Measurements from ENCODE around the gene MAEA. TPM values are rescaled to one million over a fixed set of nuclear protein-coding genes. Genes with fewer than 3 reads are reported as not detected.
"Not testable (repeated sequence)": the region's sequence is repeated elsewhere in the genome, so short reads cannot be mapped to it uniquely, and the experiment has no call there.

The MAEA gene
- polyA plus RNA-seq, 10 donors = 27.1 to 44.9 (median 35.5) TPM

GRCh38 chr4:1363513-1363912, 73.8 kb downstream of the MAEA start:
- DNase-seq = no peak

- no peak for DNase-seq
Measured at GRCh38 chr4:1364217-1364616, 74.5 kb downstream of the MAEA start.

GRCh38 chr4:1364748-1365147, 75.1 kb downstream of the MAEA start:
- no peak for DNase-seq

GRCh38 chr4:1365271-1366178, 75.8 kb downstream of the MAEA start:
- no peak for DNase-seq

- DNase-seq = no peak
Measured at GRCh38 chr4:1366371-1367229, 76.9 kb downstream of the MAEA start.

GRCh38 chr4:1367230-1367935, 77.7 kb downstream of the MAEA start:
- DNase-seq = no peak

- DNase-seq = no peak
Measured at GRCh38 chr4:1367936-1368289, 78.2 kb downstream of the MAEA start.

GRCh38 chr4:1368421-1369090, 78.9 kb downstream of the MAEA start:
- no peak for DNase-seq

- no peak for DNase-seq
Measured at GRCh38 chr4:1369091-1369450, 79.4 kb downstream of the MAEA start.

GRCh38 chr4:1369479-1370079, 79.9 kb downstream of the MAEA start:
- DNase-seq = no peak

GRCh38 chr4:1370321-1371124, 80.8 kb downstream of the MAEA start:
- no peak for DNase-seq

- DNase-seq = no peak
Measured at GRCh38 chr4:1371176-1372165, 81.8 kb downstream of the MAEA start.

- not testable (repeated sequence) for DNase-seq
Measured at GRCh38 chr4:1372576-1372975, 82.9 kb downstream of the MAEA start.

GRCh38 chr4:1373892-1374705, 84.4 kb downstream of the MAEA start:
- no peak for DNase-seq

- no peak for DNase-seq
Measured at GRCh38 chr4:1374706-1375045, 85.0 kb downstream of the MAEA start.

- DNase-seq = no peak
Measured at GRCh38 chr4:1375051-1375721, 85.5 kb downstream of the MAEA start.

- no peak for DNase-seq
Measured at GRCh38 chr4:1375761-1376322, 86.2 kb downstream of the MAEA start.

Measured in muscle of back (tissue), 11 donors.